NCI-H2171 treated with DMSO at 0.1 percent for 48 hours (cell line): ENCODE results near the gene ZBTB20.

ENCODE experiments used
- DNase-seq: peaks from one replicate; lab custom pipeline; 2025; lab: John Stamatoyannopoulos, UW

Gene ZBTB20

DNA sequence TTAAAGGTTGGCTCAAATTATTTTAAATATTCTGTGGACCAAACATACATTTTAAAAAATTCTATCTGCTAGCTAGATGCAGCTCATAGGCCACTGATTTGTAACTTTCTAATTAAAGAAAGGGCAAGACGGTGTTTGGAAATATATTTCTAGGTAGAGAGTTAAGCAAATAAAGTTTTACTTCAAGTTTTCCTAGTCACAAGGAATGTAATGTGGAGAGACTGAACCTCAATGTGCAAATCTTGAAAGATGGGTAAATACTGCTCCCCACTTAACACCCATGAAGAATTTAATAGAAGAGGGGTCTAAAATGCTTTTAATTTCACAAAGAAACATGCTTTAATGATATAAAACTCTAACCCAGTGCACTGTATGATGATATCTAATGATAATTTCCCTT lies 678.0 kb downstream of the ZBTB20 start:
- DNase-seq: no peak

DNA sequence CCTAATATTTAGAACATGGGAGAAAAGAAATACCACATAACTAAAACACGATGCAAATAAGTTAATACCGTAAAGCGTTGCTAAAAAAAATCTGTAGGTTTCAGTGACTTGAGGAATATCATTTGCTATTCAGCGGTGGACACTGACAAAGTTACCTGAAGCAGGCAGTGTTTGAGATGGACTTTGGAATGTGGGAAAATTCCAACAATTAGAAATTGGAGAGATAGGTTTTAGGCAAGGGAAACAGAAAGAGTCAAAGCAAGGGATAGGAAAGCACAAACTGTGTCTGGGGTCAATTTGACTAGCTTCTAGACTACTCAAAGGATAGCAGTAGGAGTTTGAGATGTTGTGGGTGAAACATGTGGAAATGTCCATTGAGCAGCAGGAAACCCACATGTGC lies 680.3 kb downstream of the ZBTB20 start:
- no peak for DNase-seq

DNA sequence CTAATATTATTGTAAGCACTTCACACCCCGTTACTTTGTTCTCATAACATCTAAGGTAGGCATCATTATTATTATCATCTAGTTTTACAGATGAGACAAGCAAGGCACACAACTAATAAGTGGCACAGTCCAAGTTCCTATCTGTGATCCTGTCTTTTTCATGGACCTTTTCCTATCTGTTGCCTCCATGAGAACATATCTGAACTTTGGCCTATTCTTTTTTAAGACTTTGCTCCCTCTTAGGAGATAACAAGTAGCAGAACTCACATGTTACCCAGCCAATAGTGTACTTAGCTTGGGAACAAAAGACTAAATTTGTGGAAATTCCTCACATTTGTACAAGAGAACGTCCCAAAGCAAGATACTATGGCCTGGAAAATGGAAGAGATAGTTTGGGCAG lies 680.8 kb downstream of the ZBTB20 start:
- DNase-seq: no peak

- no peak for DNase-seq
These were observed 682.5 kb downstream of the ZBTB20 start for GRCh38 chr3:114464548-114464947.

DNA sequence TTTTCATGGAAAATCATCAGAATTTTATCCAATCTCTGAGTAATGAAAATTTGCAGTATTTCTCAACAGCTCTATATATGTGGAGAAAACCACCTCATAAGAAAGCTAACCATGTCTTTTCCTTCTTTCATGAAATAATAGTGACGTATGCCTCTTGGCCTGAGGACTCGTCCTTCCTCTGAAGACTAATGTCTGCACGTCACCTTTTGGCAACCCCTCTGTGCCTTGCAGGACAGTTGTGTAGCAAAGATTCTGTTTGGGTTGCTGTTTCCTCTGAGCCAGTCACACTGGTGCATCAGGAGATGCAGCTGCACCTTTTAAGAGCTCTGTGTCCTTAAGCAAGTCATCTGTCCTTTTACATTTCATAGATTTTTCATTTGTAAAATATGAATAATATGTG lies 684.3 kb downstream of the ZBTB20 start:
- DNase-seq: no peak

DNA sequence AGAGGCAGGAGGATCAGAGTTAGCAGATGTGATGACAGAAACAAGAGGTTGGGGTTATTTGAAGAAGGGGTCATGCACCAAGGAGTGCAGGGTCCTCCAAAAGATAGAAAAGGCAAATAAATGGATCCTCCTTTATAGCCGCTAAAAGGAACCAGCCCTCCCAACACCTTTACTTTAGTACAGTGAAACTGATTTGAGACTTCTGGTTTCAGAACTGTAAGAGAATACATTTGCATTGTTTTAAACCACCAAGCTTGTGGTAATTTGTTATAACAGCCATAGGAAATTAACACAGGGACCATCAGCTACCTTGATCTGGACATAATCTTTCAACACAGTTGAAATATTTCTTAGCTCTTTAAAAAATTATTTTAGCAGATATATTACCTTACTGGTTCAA lies 686.6 kb downstream of the ZBTB20 start:
- no peak for DNase-seq

DNA sequence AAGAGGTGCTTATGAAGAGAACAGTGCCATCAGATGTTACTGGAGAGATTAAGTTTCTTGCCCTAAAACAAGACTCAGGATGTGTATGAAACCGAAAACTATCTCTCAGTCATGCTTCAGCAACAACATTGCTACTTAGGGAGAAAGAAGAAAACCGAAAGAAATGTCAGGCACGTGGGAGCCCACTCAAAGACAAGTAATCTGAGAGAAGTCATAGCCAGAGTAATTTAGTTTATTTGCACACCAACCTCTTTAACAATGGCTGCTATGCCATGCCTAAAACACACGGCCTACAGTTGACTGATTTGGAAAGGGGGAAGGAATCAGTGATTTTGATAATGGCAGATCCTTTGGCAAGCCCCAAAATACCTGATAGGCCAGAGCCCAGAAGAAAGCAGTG lies 690.3 kb downstream of the ZBTB20 start:
- DNase-seq: no peak

GRCh38 chr3:114455432-114455831 lies 691.7 kb downstream of the ZBTB20 start:
- peak; percentile 72 for DNase-seq

DNA sequence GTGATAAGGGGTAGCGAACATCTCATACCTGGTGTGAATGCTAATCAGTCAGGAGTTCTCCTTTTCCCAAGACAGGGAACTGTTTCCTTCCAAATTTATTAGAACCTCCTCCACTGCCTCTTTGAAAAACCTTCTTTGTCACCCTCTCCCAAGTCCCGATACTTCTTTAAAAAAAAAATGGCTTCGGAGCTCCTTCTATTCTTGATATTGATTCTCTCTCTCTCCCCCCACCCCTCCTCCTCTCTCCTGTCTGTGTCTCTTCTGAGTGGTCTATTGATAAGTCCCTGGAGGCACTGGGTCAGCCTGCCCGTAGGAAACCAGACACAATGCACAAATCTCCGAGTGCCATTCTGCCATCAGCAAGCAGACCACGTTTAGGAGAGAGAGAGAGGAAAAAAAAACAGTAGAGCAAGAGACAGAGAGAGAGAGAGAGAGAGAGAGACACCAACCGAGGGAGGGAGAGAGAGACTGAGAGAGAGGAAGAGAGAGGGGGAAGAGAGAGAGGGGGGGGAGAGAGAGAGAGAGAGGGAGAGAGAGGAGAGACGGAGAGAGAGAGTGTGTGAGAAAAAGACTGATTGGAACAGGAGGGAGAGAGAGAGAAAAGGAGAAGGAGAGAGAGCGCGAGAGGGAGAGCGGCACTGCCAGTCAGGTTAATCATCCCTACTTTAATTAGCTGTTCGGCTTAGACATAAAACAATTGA lies 692.4 kb downstream of the ZBTB20 start:
- DNase-seq: peak; percentile 97

DNA sequence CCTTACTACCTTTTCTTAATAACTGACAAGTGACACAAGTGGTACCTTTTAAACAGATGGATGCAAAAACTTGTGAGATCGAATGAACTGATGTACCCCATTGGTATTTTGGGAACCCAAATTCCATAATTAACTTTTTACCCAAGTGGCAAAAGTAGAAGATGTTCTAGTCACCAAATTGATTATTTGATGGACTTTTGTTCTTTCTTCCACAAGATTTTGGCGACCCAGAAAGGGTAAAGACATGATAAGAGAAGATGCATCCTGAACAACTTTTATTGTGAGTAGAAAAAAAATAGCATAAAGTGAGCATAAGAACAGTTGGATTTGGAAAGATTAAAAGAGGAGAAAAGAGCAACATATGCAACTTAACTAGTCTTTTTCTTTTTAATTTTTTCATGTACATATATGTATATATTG lies 693.7 kb downstream of the ZBTB20 start:
- peak; percentile 61 for DNase-seq

- DNase-seq: no peak
These were observed 694.2 kb downstream of the ZBTB20 start for GRCh38 chr3:114452937-114453336.

GRCh38 chr3:114452256-114452655 lies 694.8 kb downstream of the ZBTB20 start:
- peak; percentile 89 for DNase-seq

DNA sequence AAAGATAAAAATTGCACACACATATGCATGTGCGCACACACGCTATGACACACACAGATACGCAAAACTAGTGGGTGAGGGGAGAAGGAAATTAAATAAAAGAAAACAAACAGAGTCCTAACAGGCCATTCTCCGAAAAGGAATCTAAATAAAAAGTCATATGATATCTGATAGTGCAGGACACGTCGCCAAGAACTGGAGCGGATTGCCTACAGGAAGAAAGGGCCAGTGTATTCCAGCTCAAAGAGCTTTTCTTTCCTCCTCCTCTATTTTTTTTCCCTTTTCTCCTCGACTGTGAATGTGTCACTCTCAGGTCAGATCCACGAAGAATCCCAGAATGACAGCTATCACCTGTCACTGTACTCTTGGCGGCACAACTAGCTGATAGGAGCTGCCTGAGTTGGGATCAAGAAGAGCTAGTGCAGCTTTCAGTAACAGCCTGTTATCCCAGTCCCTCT lies 695.5 kb downstream of the ZBTB20 start:
- peak; percentile 69 for DNase-seq

GRCh38 chr3:114451051-114451451 lies 696.0 kb downstream of the ZBTB20 start:
- peak; percentile 68 for DNase-seq

GRCh38 chr3:114450008-114450596 lies 697.0 kb downstream of the ZBTB20 start:
- peak; percentile 93 for DNase-seq

DNA sequence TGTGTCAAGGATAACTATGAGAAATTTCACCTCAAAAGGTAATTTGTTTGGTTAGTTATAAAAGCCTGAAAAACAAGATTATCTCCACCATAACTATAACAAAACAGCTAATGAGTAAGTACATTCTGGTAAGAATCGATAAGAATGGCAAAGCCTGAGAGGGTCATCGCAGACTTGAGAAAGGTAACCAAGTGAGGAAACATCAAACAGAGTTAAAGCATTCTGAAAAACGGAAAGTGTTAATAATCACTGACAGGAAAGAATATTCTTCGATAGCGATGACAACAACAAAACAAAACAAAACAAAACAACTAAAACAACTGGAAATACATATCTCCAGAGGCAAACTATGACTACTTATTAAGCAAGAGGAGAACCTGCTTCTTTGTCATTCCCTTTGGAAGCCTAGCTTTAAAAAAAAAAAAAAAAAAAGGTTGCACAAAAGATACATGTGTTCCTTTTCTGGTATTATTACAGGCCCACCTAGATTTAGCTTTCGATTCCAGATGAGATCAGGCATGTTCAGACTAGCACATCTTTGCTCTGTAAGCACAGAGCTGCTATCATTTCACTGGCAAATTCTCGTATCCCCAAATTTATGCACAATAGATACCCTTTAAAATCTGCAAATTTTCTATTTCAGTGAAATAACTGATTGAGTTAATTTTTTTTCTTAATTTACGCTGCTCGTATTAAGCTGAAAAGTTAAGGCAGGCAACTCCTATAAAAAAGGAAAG lies 697.6 kb downstream of the ZBTB20 start:
- peak; percentile 98 for DNase-seq

- DNase-seq: peak; percentile 54
These were observed 699.1 kb downstream of the ZBTB20 start for GRCh38 chr3:114447950-114448479.

- DNase-seq: peak; percentile 29
These were observed 699.5 kb downstream of the ZBTB20 start for GRCh38 chr3:114447545-114447944.

DNA sequence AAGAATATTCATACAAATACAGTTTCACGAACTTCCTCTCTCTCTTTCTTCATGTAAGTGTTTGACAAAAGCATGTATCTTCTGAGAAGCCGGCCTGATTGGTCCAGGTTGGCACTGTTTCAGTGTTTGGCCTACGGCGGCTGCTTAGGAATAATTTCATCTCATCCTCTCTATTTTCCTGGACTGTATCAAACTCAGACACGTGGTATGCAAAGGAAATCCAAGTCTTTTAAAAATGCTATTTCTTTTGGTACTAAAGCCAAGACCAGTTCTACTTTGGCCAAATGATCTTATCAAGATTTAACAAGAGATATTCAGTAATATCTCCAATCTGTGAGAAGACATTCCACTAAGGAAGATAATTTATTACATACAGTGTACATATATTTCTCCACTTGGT lies 700.5 kb downstream of the ZBTB20 start:
- no peak for DNase-seq

GRCh38 chr3:114445233-114445632 lies 701.9 kb downstream of the ZBTB20 start:
- DNase-seq: no peak

- DNase-seq: no peak
These were observed 702.9 kb downstream of the ZBTB20 start for GRCh38 chr3:114444216-114444615.

- DNase-seq: no peak
These were observed 704.8 kb downstream of the ZBTB20 start for GRCh38 chr3:114442246-114442645.

DNA sequence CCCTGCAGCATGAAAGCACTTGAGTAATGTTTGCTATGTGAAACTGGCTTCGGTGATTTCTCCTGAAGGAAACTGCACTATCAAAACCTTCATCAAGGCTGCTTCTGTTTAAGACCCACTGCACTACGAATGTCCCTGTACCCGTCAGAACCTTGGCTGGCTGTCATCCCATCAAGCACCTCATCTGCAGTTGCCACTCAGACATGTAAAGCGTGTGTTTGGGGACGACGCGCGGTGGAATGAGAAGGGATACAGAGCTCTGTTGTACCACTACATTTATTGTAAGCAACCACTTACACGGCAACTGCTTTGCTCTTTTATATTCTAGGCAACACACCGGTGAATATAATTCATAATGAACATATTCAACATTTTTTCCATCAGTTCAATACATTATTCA lies 705.7 kb downstream of the ZBTB20 start:
- DNase-seq: no peak
